Keratinocyte (primary cell): ENCODE measurements around the gene CRLF1. TPM values are rescaled to one million over a fixed set of nuclear protein-coding genes. Genes with fewer than 3 reads are reported as not detected.

Experiments
- DNase-seq: peaks from one replicate; pipeline ENCODE4 v3.0.0-alpha.2; 2011; ENCODE audit warnings: low read depth, missing footprints, low spot score
- FAIRE-seq: peaks from 2 replicates; lab custom pipeline; 2011; peaks lifted over from hg19 to GRCh38; lab: Jason Lieb, UNC
- H2AFZ ChIP-seq: 2 replicates; pipeline ENCODE4 v1.6.0; 2012; ENCODE audit warnings: low read length, control low read depth, inconsistent platforms; ENCODE audit not compliant: control insufficient read depth
- H3K27ac ChIP-seq: 2 replicates; pipeline ENCODE4 v1.5.1; 2011; ENCODE audit warnings: low read length; ENCODE audit not compliant: control insufficient read depth, insufficient read depth
- H3K27me3 ChIP-seq: 3 replicates; pipeline ENCODE4 v1.6.0; 2011; ENCODE audit warnings: low read length; ENCODE audit not compliant: control insufficient read depth, insufficient read depth; ENCODE audit errors: extremely low read depth
- H3K36me3 ChIP-seq, 2 experiments: 2 replicates in 1 of 2; 3 replicates in 1 of 2; pipeline ENCODE4 v1.5.1; 2011; ENCODE audit warnings: low read length in 2 of 2, mild to moderate bottlenecking in 1 of 2; ENCODE audit not compliant: control insufficient read depth in 2 of 2, insufficient read depth in 2 of 2; ENCODE audit errors: extremely low read depth in 1 of 2
- H3K4me1 ChIP-seq: 3 replicates; pipeline ENCODE4 v1.5.1; 2011; ENCODE audit warnings: low read length; ENCODE audit not compliant: control insufficient read depth, insufficient read depth; ENCODE audit errors: extremely low read depth
- H3K4me2 ChIP-seq: 3 replicates; pipeline ENCODE4 v1.6.0; 2011; ENCODE audit warnings: low read depth, low read length; ENCODE audit not compliant: control insufficient read depth, insufficient read depth; ENCODE audit errors: extremely low read depth
- H3K4me3 ChIP-seq, 3 experiments: fragments of 200-600 bp in 1 of 3; sonication (generic) in 1 of 3; 2 replicates in 2 of 3; 3 replicates in 1 of 3; pipeline ENCODE4 v1.5.1; 2011 to 2016; ENCODE audit warnings: low read length in 3 of 3, mild to moderate bottlenecking in 3 of 3, control low read depth in 2 of 3, inconsistent platforms in 1 of 3, low read depth in 1 of 3, mixed read lengths in 1 of 3, mixed run types in 1 of 3, moderate library complexity in 1 of 3; ENCODE audit not compliant: control insufficient read depth in 2 of 3, insufficient read depth in 2 of 3; ENCODE audit errors: extremely low read depth in 1 of 3
- H3K79me2 ChIP-seq: 2 replicates; pipeline ENCODE4 v1.6.0; 2012; ENCODE audit warnings: low read length; ENCODE audit not compliant: control insufficient read depth, insufficient read depth
- H3K9ac ChIP-seq: 3 replicates; pipeline ENCODE4 v1.6.0; 2011; ENCODE audit warnings: low read length; ENCODE audit not compliant: control insufficient read depth, insufficient read depth; ENCODE audit errors: extremely low read depth
- H3K9me1 ChIP-seq: 3 replicates; pipeline ENCODE4 v1.6.0; 2011; ENCODE audit warnings: low read length; ENCODE audit not compliant: control insufficient read depth, insufficient read depth; ENCODE audit errors: extremely low read depth
- H3K9me3 ChIP-seq: 2 replicates; pipeline ENCODE4 v1.5.1; 2012; ENCODE audit warnings: low read depth, low read length; ENCODE audit not compliant: control insufficient read depth
- H4K20me1 ChIP-seq: 3 replicates; pipeline ENCODE4 v1.6.0; 2011; ENCODE audit warnings: low read length; ENCODE audit not compliant: control insufficient read depth, insufficient read depth; ENCODE audit errors: extremely low read depth
- CTCF ChIP-seq, 3 experiments: IDR thresholded peaks in 1 of 3; conservative IDR thresholded peaks in 1 of 3; optimal IDR thresholded peaks in 1 of 3; 2 replicates in 2 of 3; 3 replicates in 1 of 3; pipeline versions ENCODE3 to v1.5.1; 2011; ENCODE audit warnings: low read length in 3 of 3, mild to moderate bottlenecking in 3 of 3, moderate library complexity in 2 of 3, control low read depth in 1 of 3, inconsistent platforms in 1 of 3; ENCODE audit not compliant: insufficient read depth in 2 of 3; ENCODE audit errors: extremely low read depth in 1 of 3
- EZH2 ChIP-seq: IDR thresholded peaks from one replicate; pipeline ENCODE4 v1.6.1; 2012; ENCODE audit warnings: inconsistent platforms, mild to moderate bottlenecking, low read length, moderate library complexity
- dilution Hi-C: fragments of 300-500 bp; cut with MboI; formaldehyde crosslinking; loops from one replicate; pipeline ENCODE4 v1.7.0; 2020; ENCODE audit warnings: low sequenced_read_pairs; ENCODE audit not compliant: extremely low pct_ligation_motif_present
- polyA plus RNA-seq, 5 experiments: library from polyadenylated mRNA; depleted of rRNA in 3 of 5; stranded (reverse) in 3 of 5; stranded (forward) in 1 of 5; unstranded in 1 of 5; fragments of >200 nt; gene quantifications; 1 replicate in 1 of 5; 2 replicates in 3 of 5; 3 replicates in 1 of 5; pipeline versions ENCODE4 v1.2.1 to v1.2.3, GENCODE V29; 2011 to 2012; ENCODE audit warnings: missing spikeins in 2 of 5, low read depth in 1 of 5, low replicate concordance in 1 of 5

The CRLF1 gene
- polyA plus RNA-seq, 1 donor (not counting 4 experiments of a cell fraction or from before 2014, with no cell fraction given): 0.20 TPM

- peak; percentile 72 for DNase-seq
- Histone ChIP-seq H3K9me1 (no peaks in the 10 kb centered on the region), H3K4me3 (peak within 1 kb of the TSS; percentile 87 to 100 (median 98)), H3K9me3 (no peaks in the 10 kb centered on the region), H3K9ac (peak within 1 kb of the TSS; percentile 93), H3K4me2 (peak within 1 kb of the TSS; percentile 100), H4K20me1 (no peaks in the 10 kb centered on the region), H3K4me1 (peaks cover 11% of the 10 kb centered on the region), H3K27ac (peak within 1 kb of the TSS; percentile 86), H3K79me2 (peaks cover 34% of the 10 kb centered on the region), H3K36me3 (peaks cover 9 to 12% of the 10 kb centered on the region in 2 experiments), H2AFZ (peak within 1 kb of the TSS; percentile 85), H3K27me3 (no peaks in the 10 kb centered on the region)
- dilution Hi-C loops: no loop called here
- TF ChIP-seq EZH2: no peak
- no peak for TF ChIP-seq CTCF (optimal IDR thresholded peaks at IDR 0.05 in 1 of 3, IDR thresholded peaks at IDR 0.05 in 1 of 3, conservative IDR thresholded peaks at IDR 0.05 in 1 of 3; ENCODE audit: extremely low read depth in 1 of 3, insufficient read depth in 2 of 3, low read length in 3 of 3)
- peak; percentile 91 for FAIRE-seq
These were observed 49.0 kb downstream of the CRLF1 start, which contains the start of gene KXD1 for GRCh38 chr19:18557411-18558201. Gene KXD1, plus strand, starts transcription at chr19:18557870. Its CDS starts 4,187 bp downstream, at chr19:18562057.

GRCh38 chr19:18551631-18552030 lies 55.0 kb downstream of the CRLF1 start:
- dilution Hi-C loops: no loop called here
- no peak overlapping the region for H3K9ac ChIP-seq
- no peak for TF ChIP-seq CTCF (optimal IDR thresholded peaks at IDR 0.05 in 1 of 3, IDR thresholded peaks at IDR 0.05 in 1 of 3, conservative IDR thresholded peaks at IDR 0.05 in 1 of 3; ENCODE audit: extremely low read depth in 1 of 3, insufficient read depth in 2 of 3, low read length in 3 of 3)
- no peak for TF ChIP-seq EZH2
- no peaks in the 10 kb centered on the region for H3K36me3 ChIP-seq
- H3K4me3 ChIP-seq: no peak overlapping the region
- H3K4me1 ChIP-seq: no peaks in the 10 kb centered on the region
- FAIRE-seq: no peak
- no peak overlapping the region for H3K4me2 ChIP-seq
- H3K27me3 ChIP-seq: no peaks in the 10 kb centered on the region
- no peak overlapping the region for H3K27ac ChIP-seq
- H4K20me1 ChIP-seq: no peaks in the 10 kb centered on the region
- H3K9me1 ChIP-seq: no peaks in the 10 kb centered on the region
- peak overlapping the region; percentile 49 for H2AFZ ChIP-seq
- H3K79me2 ChIP-seq: no peaks in the 10 kb centered on the region
- no peak for DNase-seq
- H3K9me3 ChIP-seq: no peaks in the 10 kb centered on the region
